GM19467 (cell line): Measurements from ENCODE around the gene CD300C.
"Not testable (repeated sequence)": the region's sequence is repeated elsewhere in the genome, so short reads cannot be mapped to it uniquely, and the experiment has no call there.

ENCODE experiments used
- ATAC-seq: cut with Tn5 transposase; IDR thresholded peaks from one replicate; pipeline ENCODE4 v1.9.1; 2021; ENCODE audit warnings: mild to moderate bottlenecking, moderate library complexity; ENCODE audit not compliant: unreplicated experiment

Gene CD300C

DNA sequence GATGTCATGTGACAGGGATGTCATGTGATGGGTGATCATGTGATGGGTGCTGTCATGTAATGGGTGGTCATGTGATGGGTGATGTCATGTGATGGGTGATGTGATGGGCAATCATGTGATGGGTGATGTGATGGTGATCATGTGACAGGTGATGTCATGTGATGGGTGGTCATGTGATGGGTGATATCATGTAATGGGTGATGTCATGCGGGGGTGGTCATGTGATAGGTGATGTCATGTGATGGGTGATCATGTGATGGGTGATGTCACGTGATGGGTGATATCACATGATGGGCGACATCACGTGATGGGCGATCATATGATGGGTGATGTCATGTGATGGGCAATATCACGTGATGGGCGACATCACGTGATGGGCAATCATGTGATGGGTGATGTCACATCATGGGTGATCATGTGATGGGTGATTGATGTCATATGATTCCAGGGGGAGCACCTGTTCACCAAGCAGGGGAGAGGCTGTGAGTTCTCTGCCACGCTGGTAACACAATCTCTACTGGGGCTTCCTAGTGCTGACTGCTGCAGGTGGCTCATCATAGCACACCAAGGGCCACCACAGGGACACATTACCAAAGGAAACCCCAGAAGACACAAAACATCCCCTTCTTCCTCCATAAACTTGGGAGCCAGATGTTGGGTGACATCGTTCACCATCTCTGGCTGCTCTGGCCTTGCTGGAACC is 31.1 kb downstream of the CD300C start:
- ATAC-seq: no peak

DNA sequence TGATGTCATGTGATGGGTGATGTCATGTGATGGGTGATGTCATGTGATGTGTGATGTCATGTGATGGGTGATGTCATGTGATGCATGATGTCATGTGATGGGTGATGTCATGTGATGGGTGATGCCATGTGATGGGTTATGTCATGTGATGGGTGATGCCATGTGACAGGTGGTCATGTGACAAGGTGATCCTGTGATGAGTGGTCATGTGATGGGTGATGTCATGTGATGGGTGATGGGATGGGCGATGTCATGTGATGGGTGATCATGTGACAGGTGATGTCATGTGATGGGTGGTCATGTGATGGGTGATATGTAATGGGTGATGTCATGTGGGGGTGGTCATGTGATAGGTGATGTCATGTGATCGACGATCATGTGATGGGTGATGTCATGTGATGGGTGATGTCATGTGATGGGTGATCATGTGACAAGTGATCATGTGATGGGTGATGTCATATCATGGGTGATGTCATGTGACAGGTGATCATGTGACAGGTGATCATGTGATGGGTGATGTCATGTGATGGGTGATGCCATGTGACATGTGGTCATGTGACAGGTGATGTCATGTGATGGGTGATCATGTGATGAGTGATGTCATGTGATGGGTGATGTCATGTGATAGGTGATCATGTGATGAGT is 31.8 kb downstream of the CD300C start:
- no peak for ATAC-seq

DNA sequence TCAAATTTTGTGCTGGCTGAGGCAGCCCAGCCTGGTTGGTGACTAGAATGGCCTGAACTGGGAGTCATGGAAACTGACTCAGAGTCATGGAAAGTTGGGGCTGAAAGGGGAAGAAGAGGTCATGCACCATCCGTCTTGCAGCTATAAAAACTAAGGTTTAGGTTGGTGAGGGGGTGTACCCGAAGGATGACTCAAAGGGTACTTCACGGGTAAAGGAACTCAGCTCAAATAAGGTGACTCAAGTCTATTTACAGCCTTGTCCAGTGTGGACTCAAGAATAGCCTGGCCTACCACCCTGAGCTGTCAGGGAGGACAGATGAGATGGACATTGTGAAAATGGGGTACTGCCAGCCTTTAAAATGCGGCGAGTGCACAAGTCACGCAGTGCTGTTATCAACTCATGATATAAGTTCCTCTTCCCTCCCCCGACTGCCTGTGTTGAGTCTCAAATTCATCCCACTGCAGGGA is 33.3 kb downstream of the CD300C start:
- no peak for ATAC-seq

DNA sequence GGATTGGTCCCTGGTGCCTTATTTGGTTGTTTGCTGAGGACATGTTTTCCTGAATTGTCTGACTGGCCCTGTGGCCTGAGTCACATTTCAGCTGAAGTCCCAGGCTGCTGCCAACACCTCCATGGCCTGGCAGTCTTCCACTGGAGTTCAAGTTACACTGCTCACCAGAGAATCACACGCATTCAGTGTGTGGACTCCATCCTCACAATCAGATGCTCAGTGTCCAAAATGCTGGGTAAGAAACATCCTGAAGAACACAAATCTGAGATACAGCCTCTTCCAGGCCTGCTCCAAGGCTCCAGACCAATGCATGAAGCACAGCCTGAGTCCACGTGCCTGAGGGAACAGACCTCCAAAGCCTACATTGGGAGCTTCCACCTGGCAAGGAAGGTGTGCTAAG is 33.9 kb downstream of the CD300C start:
- no peak for ATAC-seq

DNA sequence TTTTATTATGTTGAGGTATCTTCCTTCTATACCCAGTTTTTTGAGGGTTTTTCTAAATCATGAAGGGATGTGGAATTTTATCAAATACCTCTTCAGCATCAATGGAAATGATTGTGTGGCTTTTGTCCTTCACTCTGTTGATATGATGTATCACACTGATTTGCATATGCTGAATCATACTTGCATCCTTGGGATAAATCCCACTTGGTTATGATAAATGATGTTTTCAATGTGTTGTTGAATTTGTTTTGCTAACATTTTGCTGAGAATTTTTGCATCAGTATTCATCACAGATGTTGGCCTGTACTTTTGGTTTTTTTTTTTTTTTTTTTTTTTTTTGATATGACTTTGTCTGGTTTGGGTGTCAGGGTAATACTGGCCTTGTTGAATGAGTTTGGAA is 37.8 kb downstream of the CD300C start:
- no peak for ATAC-seq

DNA sequence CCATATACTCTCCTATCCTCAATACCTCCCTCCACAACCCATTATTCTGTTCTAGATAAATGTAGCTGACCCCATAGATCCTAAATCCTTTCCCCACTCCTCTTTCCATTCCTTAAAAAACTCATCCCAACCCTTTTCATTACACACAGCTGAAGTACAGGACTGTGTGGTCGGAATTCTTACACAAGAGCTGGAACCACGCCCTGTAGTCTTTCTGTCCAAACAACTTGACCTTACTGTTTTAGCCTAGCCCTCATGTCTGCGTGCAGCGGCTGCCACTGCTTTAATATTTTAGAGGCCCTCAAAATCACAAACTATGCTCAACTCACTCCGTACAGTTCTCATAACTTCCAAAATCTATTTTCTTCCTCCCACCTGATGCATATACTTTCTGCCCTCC is 42.0 kb downstream of the CD300C start:
- not testable (repeated sequence) for ATAC-seq

DNA sequence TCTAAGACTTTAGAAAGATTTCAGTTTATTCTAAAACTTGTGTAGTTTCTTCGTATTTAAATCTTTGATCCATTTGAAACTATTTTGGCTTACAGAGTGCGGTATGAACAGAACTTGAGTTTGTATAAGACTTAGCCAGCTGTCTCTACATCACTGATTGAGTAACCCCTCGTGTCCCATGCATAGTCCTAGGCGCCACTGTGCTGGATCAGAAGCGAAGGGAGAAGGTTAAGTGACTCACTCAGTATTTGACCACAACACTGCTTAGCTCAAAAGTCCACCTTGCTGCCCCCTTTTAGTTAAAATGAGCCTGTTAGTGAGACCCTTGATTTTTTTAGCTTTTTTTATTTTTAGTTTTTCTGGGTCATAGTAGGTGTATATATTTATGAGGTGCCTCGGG is 43.1 kb downstream of the CD300C start:
- ATAC-seq: no peak

DNA sequence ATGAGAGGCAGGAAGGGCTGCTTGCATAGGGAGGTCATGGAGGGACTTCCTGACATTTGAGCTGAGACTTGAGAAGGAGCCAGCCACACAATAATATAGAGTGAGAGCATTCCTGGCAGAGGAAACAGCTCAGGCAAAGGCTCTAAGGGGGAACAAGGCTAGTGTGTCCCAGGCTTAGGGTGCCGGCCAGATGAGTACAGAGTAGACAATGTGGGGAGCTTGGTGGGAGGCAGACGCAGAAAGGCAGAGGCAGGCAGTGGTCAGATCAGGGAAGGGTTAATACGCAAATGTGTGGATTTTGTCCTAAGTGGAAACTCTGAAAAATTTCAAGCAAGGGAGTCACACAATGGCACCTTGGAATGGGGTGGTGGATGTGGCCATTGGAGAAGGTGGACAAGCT is 45.9 kb downstream of the CD300C start:
- ATAC-seq: no peak

DNA sequence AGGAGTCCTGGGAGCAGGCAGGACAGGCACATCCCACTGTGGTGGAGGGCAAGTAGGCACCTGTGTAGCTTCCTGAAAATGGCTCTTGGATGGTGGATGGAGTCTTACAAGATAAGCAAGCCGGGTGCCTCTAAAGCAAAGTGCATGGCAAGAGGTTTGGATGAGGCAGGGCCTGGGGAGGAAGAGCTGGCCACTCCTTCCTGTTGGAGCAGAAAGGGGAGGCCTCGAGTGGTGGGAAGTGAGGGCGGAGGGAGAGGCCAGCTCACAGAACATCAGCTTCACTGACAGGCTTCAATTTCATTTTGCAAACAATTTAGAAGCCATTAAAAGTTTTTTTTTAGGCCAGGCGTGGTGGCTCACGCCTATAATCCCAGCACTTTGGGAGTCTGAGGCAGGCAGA is 48.4 kb downstream of the CD300C start:
- ATAC-seq: no peak

DNA sequence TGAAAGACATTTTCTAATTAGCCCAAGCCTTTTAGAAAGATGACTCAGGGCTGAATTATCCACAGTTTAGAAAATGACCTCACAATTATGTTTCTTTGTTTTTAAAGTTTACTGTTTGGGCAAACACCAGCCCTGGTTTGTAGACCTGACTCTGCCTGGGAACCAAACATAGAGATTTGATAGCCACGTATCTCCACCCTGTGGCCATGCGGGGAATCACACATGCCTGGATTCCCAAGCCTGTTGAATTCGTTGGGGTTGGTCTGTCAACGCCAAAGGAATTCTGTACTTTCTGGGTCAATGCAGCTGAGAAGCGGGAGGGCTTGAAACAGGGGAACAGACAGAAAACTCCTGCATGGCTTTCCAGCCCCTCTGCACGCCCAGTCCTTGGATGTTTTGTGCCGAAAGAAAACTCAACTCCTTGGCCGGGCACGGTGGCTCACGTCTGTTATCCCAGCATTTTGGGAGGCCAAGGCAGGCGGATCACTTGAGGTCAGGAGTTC is 52.5 kb downstream of the CD300C start:
- no peak for ATAC-seq

DNA sequence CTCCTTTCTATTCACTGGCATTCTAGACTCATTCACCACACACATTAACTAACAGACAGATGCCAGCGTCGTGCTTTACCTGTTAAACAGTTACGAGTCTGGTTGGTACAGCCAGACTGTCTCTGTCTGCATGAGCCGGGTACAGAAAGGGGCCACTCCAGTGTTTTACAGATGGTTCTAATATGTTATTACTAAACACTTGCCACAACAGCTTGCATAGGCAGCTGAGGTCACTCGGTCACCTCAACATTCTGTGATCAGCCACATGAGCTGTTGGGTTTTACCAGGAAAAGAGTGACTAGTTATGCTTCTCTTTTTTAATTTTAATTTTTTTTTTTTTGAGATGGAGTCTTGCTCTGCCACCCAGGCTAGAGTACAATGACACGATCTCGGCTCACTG is 54.3 kb downstream of the CD300C start:
- ATAC-seq: no peak
